Measurements from ENCODE around the gene HAUS6. TPM values are rescaled to one million over a fixed set of nuclear protein-coding genes. Genes with fewer than 3 reads are reported as not detected.
"Not testable (repeated sequence)": the region's sequence is repeated elsewhere in the genome, so short reads cannot be mapped to it uniquely, and the experiment has no call there.

Gene HAUS6
- total RNA-seq, 1 donor from 2014 or later, result 15.0 TPM

DNA sequence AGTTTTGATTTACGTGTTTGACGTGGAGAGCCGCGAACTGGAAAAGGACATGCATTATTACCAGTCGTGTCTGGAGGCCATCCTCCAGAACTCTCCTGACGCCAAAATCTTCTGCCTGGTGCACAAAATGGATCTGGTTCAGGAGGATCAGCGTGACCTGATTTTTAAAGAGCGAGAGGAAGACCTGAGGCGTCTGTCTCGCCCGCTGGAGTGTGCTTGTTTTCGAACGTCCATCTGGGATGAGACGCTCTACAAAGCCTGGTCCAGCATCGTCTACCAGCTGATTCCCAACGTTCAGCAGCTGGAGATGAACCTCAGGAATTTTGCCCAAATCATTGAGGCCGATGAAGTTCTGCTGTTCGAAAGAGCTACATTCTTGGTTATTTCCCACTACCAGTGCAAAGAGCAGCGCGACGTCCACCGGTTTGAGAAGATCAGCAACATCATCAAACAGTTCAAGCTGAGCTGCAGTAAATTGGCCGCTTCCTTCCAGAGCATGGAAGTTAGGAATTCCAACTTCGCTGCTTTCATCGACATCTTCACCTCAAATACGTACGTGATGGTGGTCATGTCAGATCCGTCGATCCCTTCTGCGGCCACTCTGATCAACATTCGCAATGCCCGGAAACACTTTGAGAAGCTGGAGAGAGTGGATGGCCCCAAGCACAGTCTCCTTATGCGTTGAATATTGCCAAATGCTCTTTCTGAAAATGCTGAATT is 52.6 kb downstream of the HAUS6 start:
- DNase-seq (ENCODE audit: extremely low read depth, low read depth, low spot score), result no peak

GRCh38 chr9:19048966-19049916 is 53.5 kb downstream of the HAUS6 start, which contains the start of gene RRAGA:
TSS of gene RRAGA (plus strand) at chr9:19049427. CDS start at chr9:19049660, 233 bp downstream.
- DNase-seq (ENCODE audit: extremely low read depth, low read depth, low spot score), result peak; percentile 82

GRCh38 chr9:19036611-19037010 is 66.1 kb downstream of the HAUS6 start:
- no peak for DNase-seq (ENCODE audit: extremely low read depth, low read depth, low spot score)

DNA sequence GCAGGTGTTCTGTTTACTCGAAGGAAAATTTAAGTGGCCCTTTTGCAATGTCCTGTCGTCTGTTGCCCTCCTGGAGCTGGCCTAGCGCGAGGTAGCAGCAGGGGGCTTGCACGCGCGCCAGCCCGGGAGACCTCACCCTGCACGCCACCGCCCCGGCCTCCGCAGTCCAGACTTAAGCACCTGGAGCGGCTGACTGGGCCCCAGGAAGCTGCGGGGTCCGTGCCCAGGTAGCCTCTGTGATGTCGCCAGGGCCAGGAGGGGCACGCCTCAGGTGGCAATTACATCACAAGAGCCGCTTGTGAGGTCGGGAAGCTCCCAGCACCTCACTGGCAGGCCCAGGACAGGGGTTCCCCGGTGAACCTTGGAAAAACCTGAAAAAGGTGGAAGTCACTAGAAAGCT is 69.7 kb downstream of the HAUS6 start, which contains the start of gene SAXO1:
Gene SAXO1 (minus strand): TSS at position 195 of the 400 bp plus-strand sequence. CDS start 301 bp downstream, outside the sequence.
- DNase-seq (ENCODE audit: extremely low read depth, low read depth, low spot score), result no peak

- DNase-seq (ENCODE audit: extremely low read depth, low read depth, low spot score), result no peak
Measured at GRCh38 chr9:19032406-19032805, 70.3 kb downstream of the HAUS6 start.

- no peak for DNase-seq (ENCODE audit: extremely low read depth, low read depth, low spot score)
Measured at GRCh38 chr9:19030899-19031298, 71.8 kb downstream of the HAUS6 start.

DNA sequence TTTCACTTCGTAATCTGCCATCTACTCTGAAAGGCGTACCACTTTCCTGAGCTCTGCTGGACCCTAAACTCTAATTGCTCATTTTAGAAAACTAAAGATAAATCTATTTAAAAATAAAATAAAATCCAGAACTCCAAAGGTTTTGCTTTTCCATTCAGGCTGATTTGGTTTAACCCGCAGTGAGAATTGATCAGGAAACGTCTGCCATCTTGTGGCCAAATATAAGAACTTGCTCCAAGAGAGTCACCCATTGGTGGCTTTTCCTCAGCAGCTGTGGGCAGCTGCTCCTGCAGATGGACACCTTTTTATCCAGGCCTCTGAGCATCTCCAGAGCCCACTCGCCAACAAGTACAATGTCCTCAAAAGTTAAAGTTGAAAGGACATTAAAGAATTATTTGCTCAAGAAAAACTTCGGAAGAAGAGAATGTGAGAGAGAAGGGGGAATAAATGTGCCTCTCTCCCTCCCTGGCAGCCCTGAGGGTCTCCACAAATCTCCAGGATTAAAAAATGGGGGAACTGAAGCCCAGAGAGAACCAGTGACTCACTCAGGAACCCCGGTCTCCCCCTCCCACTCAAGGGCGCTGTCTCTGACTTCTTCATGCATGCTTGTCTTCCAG is 73.8 kb downstream of the HAUS6 start:
- peak; percentile 50 for DNase-seq (ENCODE audit: extremely low read depth, low read depth, low spot score)

DNA sequence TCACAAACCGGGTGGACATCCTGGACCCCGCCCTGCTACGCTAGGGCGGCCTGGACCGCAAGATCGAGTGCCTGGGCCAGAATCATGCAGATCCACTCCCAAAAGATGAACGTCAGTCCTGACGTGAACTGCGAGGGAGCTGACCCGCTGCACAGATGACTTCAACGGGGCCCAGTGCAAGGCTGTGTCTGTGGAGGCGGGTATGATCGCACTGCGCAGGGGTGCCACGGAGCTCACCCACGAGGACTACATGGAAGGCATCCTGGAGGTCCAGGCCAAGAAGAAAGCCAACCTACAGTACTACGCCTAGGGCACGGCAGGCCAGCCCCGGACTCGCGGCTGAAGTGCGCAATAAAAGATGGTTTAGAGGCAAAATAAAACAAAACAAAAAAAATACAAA is 74.9 kb downstream of the HAUS6 start:
- DNase-seq (ENCODE audit: extremely low read depth, low read depth, low spot score), result no peak

DNA sequence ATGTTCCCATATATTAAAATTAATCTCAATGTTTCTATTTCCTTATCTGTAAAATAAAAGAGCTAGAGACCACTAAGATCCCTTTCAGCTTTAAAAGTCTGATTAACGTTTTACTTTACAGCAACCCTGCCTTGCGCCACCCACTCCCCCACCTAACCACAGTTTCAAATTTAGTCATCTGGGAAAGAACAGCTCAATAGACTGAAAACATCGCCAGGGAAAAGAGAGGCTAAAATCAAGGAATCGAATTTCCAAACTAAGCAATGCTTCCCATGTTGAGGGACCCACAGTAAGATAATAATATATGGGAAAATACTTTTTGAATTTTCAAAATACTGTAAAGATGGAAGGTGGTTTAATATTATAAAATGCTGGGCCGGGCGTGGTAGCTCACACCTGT is 76.3 kb downstream of the HAUS6 start:
- no peak for DNase-seq (ENCODE audit: extremely low read depth, low read depth, low spot score)

GRCh38 chr9:19023078-19023477 is 79.6 kb downstream of the HAUS6 start:
- no peak for DNase-seq (ENCODE audit: extremely low read depth, low read depth, low spot score)

DNA sequence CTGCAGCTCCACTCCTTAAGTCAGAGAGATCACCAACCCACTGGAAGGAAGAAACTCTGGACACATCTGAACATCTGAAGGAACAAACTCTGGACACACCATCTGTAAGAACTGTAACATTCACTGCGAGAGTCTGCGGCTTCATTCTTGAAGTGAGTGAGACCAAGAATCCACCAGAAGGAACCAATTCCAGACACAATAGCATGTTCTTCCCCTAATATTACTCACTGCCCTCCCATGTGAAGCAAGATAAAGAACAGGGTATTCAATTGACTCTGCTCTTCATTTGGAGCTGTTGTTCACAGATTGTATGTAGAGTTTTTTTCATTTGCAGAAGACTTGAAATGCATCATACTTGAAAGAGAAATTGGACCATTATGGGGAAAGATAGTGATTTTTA is 80.5 kb downstream of the HAUS6 start:
- DNase-seq (ENCODE audit: extremely low read depth, low read depth, low spot score), result no peak

DNA sequence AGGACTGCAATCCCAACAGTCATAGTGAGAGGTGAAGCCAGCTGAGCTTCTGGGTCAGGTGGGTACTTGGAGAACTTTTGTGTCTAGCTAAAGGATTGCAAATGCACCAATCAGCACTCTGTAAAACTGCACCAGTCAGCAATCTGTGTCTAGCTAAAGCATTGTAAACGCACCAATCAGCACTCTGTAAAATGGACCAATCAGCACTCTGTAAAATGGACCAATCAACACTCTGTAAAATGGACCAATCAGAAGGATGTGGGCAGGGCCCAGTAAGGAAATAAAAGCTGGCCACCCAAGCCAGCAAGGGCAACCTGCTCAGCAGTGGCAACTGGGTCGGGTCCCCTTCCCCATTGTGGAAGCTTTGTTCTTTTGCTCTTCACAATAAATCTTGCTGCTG is 81.1 kb downstream of the HAUS6 start:
- DNase-seq (ENCODE audit: extremely low read depth, low read depth, low spot score), result not testable (repeated sequence)

- DNase-seq (ENCODE audit: extremely low read depth, low read depth, low spot score), result no peak
Measured at GRCh38 chr9:19020886-19021455, 81.7 kb downstream of the HAUS6 start.

- no peak for DNase-seq (ENCODE audit: extremely low read depth, low read depth, low spot score)
Measured at GRCh38 chr9:19018201-19018600, 84.5 kb downstream of the HAUS6 start.

- no peak for DNase-seq (ENCODE audit: extremely low read depth, low read depth, low spot score)
Measured at GRCh38 chr9:19009391-19009965, 93.2 kb downstream of the HAUS6 start.

Other genes with a start within 250 kb of the HAUS6 start
- gene SAXO1, start 69.7 kb downstream of the HAUS6 start, total RNA-seq, result not detected in 2 replicates
- 66.8 and 76.7 TPM in 2 replicates for gene RRAGA, start 53.5 kb downstream of the HAUS6 start, total RNA-seq
- 61.4 and 106 TPM in 2 replicates for gene PLIN2, start 24.6 kb upstream of the HAUS6 start, total RNA-seq
- gene DENND4C, start 127.8 kb upstream of the HAUS6 start, total RNA-seq, result 53.7 and 59.5 TPM in 2 replicates

All from glomerular endothelial cell (primary cell).